T-cell (primary cell): ENCODE data around the gene TAS2R1. TPM values are rescaled to one million over a fixed set of nuclear protein-coding genes. Genes with fewer than 3 reads are reported as not detected.

Experiments
- ATAC-seq, 4 experiments: fragments of 200-7000 bp in 3 of 4; fragments of 150-1000 bp in 1 of 4; cut with Tn5 transposase; replicated peaks in 1 of 4; 1 replicate in 3 of 4; 2 replicates in 1 of 4; pipeline ENCODE4 v1.10.0; 2021; ENCODE audit warnings: moderate library complexity in 3 of 4, mild to moderate bottlenecking in 2 of 4, moderate number of reproducible peaks in 1 of 4
- CTCF ChIA-PET, 2 donors: fragments of 300-600 bp; sonication (Branson Sonifier 250); formaldehyde crosslinking; loops; one replicate each; lab custom pipeline; 2022; ENCODE audit warnings: antibody characterized with exemption in 2 of 2; lab: Charles Lee
- POLR2A ChIA-PET, 2 donors: fragments of 300-600 bp; sonication (Branson Sonifier 250); formaldehyde crosslinking; loops; one replicate each; lab custom pipeline; 2022; ENCODE audit warnings: antibody characterized with exemption in 2 of 2; lab: Charles Lee
- DNase-seq, 35 experiments: peaks; one replicate each; pipeline versions ENCODE4 v3.0.0 to v3.0.0-alpha.2; 2013 to 2023
- H3K27ac ChIP-seq: one replicate; pipeline ENCODE4 v1.5.1; 2013; ENCODE audit warnings: low read length
- H3K27me3 ChIP-seq, 2 experiments: replicated peaks in 1 of 2; 1 replicate in 1 of 2; 2 replicates in 1 of 2; pipeline versions ENCODE4 v1.6.1 to v1.7.0; 2013; ENCODE audit warnings: low read length in 1 of 2, mixed read lengths in 1 of 2; ENCODE audit not compliant: control insufficient read depth in 2 of 2, insufficient read depth in 2 of 2; ENCODE audit errors: extremely low read depth in 1 of 2
- H3K36me3 ChIP-seq, 2 donors: 1 replicate in 1 of 2; 2 replicates in 1 of 2; pipeline versions ENCODE4 v1.6.1 to v1.7.0; 2013; ENCODE audit warnings: low read length in 1 of 2; ENCODE audit not compliant: control insufficient read depth in 2 of 2, insufficient read depth in 1 of 2; ENCODE audit errors: extremely low read depth in 1 of 2
- H3K4me1 ChIP-seq, 2 experiments: 1 replicate in 1 of 2; 2 replicates in 1 of 2; pipeline versions ENCODE4 v1.6.1 to v1.7.0; 2013; ENCODE audit warnings: low read length in 2 of 2, mixed read lengths in 1 of 2; ENCODE audit not compliant: insufficient read depth in 2 of 2, control insufficient read depth in 1 of 2; ENCODE audit errors: extremely low read depth in 1 of 2
- H3K4me3 ChIP-seq, 2 donors: 1 replicate in 1 of 2; 2 replicates in 1 of 2; pipeline versions ENCODE4 v1.5.1 to v1.7.0; 2013; ENCODE audit warnings: mild to moderate bottlenecking in 2 of 2, low read length in 1 of 2, moderate library complexity in 1 of 2; ENCODE audit not compliant: control insufficient read depth in 1 of 2; ENCODE audit errors: extremely low read depth in 1 of 2
- H3K9me3 ChIP-seq: 2 replicates; pipeline ENCODE4 v1.7.0; 2013
- H3K27ac Mint-ChIP-seq, 2 donors: one replicate each; pipeline ENCODE4 v1.8.0; 2020 to 2021; ENCODE audit warnings: mild to moderate bottlenecking in 2 of 2, mixed read lengths in 2 of 2
- H3K27me3 Mint-ChIP-seq, 2 donors: one replicate each; pipeline ENCODE4 v1.8.0; 2021 to 2022; ENCODE audit warnings: mixed read lengths in 2 of 2
- H3K36me3 Mint-ChIP-seq: one replicate; pipeline ENCODE4 v1.8.0; 2021; ENCODE audit warnings: mixed read lengths
- H3K4me1 Mint-ChIP-seq, 3 donors: one replicate each; pipeline ENCODE4 v1.8.0; 2020 to 2022; ENCODE audit warnings: mixed read lengths in 3 of 3, mild to moderate bottlenecking in 1 of 3
- H3K4me3 Mint-ChIP-seq, 3 donors: one replicate each; pipeline ENCODE4 v1.8.0; 2020 to 2022; ENCODE audit warnings: mild to moderate bottlenecking in 3 of 3, mixed read lengths in 3 of 3, moderate library complexity in 3 of 3
- H3K9me3 Mint-ChIP-seq, 3 donors: one replicate each; pipeline ENCODE4 v1.8.0; 2020 to 2022; ENCODE audit warnings: mixed read lengths in 3 of 3
- WGBS: methylation state at CpG from one replicate; pipeline ENCODE4 v1.1.5; 2013; ENCODE audit warnings: missing lambda C conversion rate; ENCODE audit not compliant: insufficient coverage; 5-methylcytosine and 5-hydroxymethylcytosine counted together
- total RNA-seq, 35 experiments: library from RNA in 6 of 35; stranded (reverse) in 6 of 35; fragments of 120-200 nt in 1 of 35; gene quantifications; one replicate each; pipeline versions ENCODE4 v1.2.1 to v1.2.4 and lab custom pipeline; 2013 to 2026

Gene TAS2R1, protein sequence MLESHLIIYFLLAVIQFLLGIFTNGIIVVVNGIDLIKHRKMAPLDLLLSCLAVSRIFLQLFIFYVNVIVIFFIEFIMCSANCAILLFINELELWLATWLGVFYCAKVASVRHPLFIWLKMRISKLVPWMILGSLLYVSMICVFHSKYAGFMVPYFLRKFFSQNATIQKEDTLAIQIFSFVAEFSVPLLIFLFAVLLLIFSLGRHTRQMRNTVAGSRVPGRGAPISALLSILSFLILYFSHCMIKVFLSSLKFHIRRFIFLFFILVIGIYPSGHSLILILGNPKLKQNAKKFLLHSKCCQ
- not detected for total RNA-seq
- total RNA-seq (2013), result not detected
- total RNA-seq (lab: John Stamatoyannopoulos, UW), result 0 reads per million in 29 experiments

DNA sequence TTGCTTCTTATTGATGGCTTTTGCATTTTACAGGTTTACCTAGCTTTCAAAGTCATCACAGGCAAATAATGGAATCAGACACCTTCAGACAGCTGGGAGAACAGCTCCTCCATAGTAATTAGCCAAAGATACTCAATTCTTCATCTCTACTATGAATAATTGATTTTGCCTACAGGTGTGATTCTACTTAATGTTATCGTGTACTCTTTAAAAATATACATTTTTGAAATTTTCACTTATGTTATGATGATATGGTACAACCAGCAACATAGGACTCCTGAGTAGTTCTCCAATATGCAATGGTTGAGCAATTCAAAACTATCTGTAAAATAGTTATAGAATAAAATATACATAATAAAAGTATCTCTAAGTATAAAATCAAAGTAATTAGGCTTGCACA lies at the start of gene TAS2R1:
Gene TAS2R1 (minus strand): TSS at position 101 of the 400 bp plus-strand sequence. CDS start 319 bp downstream, outside the sequence.
- H3K4me1 ChIP-seq, result no peaks in the 10 kb centered on the region
- Mint-ChIP-seq H3K36me3 (no peaks in the 10 kb centered on the region), H3K27me3 (peaks cover 0 to 3% of the 10 kb centered on the region in 2 donors), H3K27ac (no peak within 1 kb of the TSS), H3K4me1 (no peaks in the 10 kb centered on the region), H3K4me3 (no peak within 1 kb of the TSS), H3K9me3 (peaks cover 10 to 24% (median 13%) of the 10 kb centered on the region in 3 donors)
- ChIA-PET POLR2A (no interaction called here), CTCF (no interaction called here)
- ATAC-seq (no peak), DNase-seq (no peak)
- H3K36me3 ChIP-seq, result no peaks in the 10 kb centered on the region
- H3K27me3 ChIP-seq, result no peaks in the 10 kb centered on the region
- no peak within 1 kb of the TSS for H3K27ac ChIP-seq
- H3K4me3 ChIP-seq, result no peak within 1 kb of the TSS
- H3K9me3 ChIP-seq, result no peaks in the 10 kb centered on the region
- no CpG with 5 or more reads among the region's 1 CpG for WGBS

DNA sequence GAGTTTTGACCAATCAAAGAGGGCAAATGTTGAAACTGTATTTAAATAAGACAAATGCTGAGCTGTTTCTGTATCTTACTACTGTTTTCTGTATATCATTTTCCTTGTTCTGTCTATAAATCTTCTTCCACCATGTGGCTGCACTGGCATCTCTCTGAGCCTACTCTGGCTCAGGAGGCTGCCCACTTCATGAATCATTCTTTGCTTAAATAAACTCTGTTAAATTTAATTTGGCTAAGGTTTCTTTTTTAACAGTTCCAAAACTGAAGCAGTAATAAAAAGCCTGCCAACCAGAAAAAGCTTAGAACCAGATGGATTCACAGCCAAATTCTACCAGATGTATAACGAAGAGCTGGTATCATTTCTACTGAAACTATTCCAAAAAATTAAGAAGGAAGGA lies 40.2 kb upstream of the TAS2R1 start:
- CTCF ChIA-PET, result no interaction called here
- Histone ChIP-seq H3K27me3 (no peaks in the 10 kb centered on the region), H3K27ac (no peak overlapping the region), H3K4me3 (no peak overlapping the region), H3K36me3 (no peaks in the 10 kb centered on the region), H3K4me1 (no peaks in the 10 kb centered on the region), H3K9me3 (no peaks in the 10 kb centered on the region)
- ATAC-seq, result no peak
- H3K36me3 Mint-ChIP-seq, result no peaks in the 10 kb centered on the region
- H3K4me1 Mint-ChIP-seq, result no peaks in the 10 kb centered on the region
- POLR2A ChIA-PET, result no interaction called here
- peaks cover 9 to 32% (median 10%) of the 10 kb centered on the region in 3 donors for H3K9me3 Mint-ChIP-seq
- H3K4me3 Mint-ChIP-seq, result no peak overlapping the region
- no CpG with 5 or more reads among the region's 1 CpG for WGBS
- DNase-seq, result no peak
- no peak overlapping the region for H3K27ac Mint-ChIP-seq
- H3K27me3 Mint-ChIP-seq, result peaks cover 2 to 5% of the 10 kb centered on the region in 2 donors

DNA sequence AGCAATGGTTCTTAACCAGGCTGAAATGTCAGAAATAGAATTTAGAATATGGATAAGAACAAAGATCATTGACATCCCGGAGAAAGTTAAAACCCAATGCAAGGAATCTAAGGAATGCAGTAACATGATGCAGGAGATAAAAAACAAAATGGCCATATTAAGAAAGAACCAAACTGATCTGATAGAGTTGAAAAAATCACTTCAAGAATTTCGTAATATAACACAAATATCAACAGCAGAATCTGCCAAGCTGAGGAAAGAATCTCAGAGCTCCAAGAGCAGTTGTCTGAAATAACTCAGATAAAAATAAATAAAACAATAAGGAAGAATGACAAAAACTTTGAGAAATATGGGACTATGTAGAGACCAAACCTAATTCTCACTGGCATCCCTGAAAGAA lies 37.8 kb upstream of the TAS2R1 start:
- ChIA-PET CTCF (no interaction called here), POLR2A (interaction anchor here in 1 of 2 donors (0.6 kb wide), 1 partner anchor 23 kb away, joined by 3 read pairs; no protein-coding TSS in a partner anchor)
- ATAC-seq (no peak), DNase-seq (no peak)
- H3K27ac Mint-ChIP-seq, result no peak overlapping the region
- Histone ChIP-seq H3K27me3 (no peaks in the 10 kb centered on the region), H3K4me3 (no peak overlapping the region), H3K4me1 (no peaks in the 10 kb centered on the region), H3K27ac (no peak overlapping the region), H3K9me3 (no peaks in the 10 kb centered on the region), H3K36me3 (no peaks in the 10 kb centered on the region)
- no peaks in the 10 kb centered on the region for H3K4me1 Mint-ChIP-seq
- no CpG with 5 or more reads among the region's 2 CpGs for WGBS
- no peaks in the 10 kb centered on the region for H3K36me3 Mint-ChIP-seq
- H3K27me3 Mint-ChIP-seq, result peaks cover 2 to 5% of the 10 kb centered on the region in 2 donors
- H3K9me3 Mint-ChIP-seq, result peaks cover 12 to 32% (median 13%) of the 10 kb centered on the region in 3 donors
- no peak overlapping the region for H3K4me3 Mint-ChIP-seq

DNA sequence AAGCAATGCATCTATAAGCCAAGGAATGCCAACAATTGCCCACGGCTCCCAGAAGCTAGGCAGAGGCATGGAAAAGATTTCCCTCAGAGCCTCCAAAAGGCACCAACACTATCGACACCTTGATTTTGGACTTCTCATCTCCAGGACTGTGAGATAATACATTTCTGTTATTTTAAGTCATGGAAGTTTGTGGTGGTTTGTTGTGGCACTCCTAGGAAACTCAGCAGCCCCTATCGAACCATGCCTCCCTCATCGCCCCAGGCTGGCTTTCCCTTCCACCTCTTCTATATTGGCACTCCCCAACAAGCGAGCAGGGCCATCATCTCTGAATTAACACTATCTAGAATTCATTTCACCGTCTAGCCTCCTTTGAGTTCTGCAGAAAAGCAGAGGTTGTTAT lies 33.7 kb upstream of the TAS2R1 start:
- no peaks in the 10 kb centered on the region for H3K36me3 Mint-ChIP-seq
- peaks cover 10 to 19% (median 17%) of the 10 kb centered on the region in 3 donors for H3K9me3 Mint-ChIP-seq
- no peak overlapping the region for H3K27ac ChIP-seq
- H3K4me1 Mint-ChIP-seq, result no peaks in the 10 kb centered on the region
- H3K4me1 ChIP-seq, result no peaks in the 10 kb centered on the region
- no peaks in the 10 kb centered on the region for H3K36me3 ChIP-seq
- POLR2A ChIA-PET, result no interaction called here
- ATAC-seq (no peak), DNase-seq (no peak)
- H3K27me3 ChIP-seq, result no peaks in the 10 kb centered on the region
- H3K27ac Mint-ChIP-seq, result no peak overlapping the region
- no peak overlapping the region for H3K4me3 Mint-ChIP-seq
- WGBS, result 70% methylated on average over 2 of the region's 6 CpGs
- H3K4me3 ChIP-seq, result no peak overlapping the region
- H3K27me3 Mint-ChIP-seq, result peaks cover 0 to 5% of the 10 kb centered on the region in 2 donors
- CTCF ChIA-PET, result no interaction called here
- no peaks in the 10 kb centered on the region for H3K9me3 ChIP-seq

DNA sequence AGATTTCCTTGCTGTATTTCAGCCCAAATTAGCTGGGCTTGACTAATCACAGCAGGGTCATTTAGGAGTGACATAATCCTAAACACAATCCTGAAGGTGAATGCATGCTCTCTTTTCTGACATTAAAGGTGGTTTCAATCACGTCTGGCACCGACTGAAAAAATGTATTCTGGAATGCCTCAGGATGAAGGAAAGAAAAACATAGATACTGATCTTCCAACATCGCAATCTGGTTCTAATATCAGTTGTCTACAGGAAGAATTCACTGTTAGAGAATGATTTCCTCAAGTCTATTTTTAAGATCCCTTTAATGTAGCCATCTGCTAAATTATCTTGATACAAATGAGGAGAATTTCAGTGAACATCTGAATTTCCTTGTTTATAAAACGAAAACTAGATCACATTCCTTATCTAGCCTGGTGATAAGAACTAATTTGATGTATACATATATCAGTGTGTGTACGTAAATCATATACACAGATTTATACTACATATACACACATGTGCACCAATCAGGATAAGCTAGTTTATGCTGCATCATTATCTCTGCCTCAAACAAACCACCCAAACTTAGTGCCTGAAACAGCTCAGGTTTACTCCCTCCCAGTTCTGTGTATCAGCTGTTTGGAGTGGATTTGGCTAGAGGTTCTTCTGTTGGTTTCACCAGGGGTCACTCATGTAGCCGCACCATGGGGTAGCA lies 31.3 kb upstream of the TAS2R1 start:
- Mint-ChIP-seq H3K4me3 (no peak overlapping the region), H3K27me3 (peaks cover 0 to 3% of the 10 kb centered on the region in 2 donors), H3K36me3 (no peaks in the 10 kb centered on the region), H3K4me1 (no peaks in the 10 kb centered on the region), H3K9me3 (peaks cover 8 to 16% (median 9%) of the 10 kb centered on the region in 3 donors), H3K27ac (no peak overlapping the region)
- no peak overlapping the region for H3K27ac ChIP-seq
- H3K36me3 ChIP-seq, result no peaks in the 10 kb centered on the region
- POLR2A ChIA-PET, result no interaction called here
- ATAC-seq (no peak), DNase-seq (no peak)
- no peaks in the 10 kb centered on the region for H3K4me1 ChIP-seq
- CTCF ChIA-PET, result no interaction called here
- no peaks in the 10 kb centered on the region for H3K9me3 ChIP-seq
- 80% methylated on average over 1 of the region's 6 CpGs for WGBS
- H3K27me3 ChIP-seq, result no peaks in the 10 kb centered on the region
- H3K4me3 ChIP-seq, result no peak overlapping the region

DNA sequence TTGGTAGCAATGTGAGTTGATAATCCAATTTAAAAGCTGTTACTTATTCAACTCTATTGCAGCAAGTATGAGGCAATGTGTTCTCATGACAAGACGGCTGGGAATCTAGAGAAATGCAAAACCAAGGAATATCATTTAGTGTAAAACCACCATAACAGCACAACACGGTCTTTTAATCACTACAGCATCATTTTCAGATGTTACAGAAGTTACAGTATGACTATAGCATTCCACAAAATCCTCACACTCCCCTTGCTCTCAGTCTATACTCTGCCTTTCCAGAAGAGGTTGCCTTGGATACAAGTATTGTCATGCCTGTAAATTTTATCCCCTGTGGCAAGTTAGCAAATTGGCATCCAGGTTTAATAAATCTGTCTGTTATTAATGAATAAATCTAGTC lies 28.6 kb upstream of the TAS2R1 start:
- Mint-ChIP-seq H3K36me3 (no peaks in the 10 kb centered on the region), H3K4me3 (no peak overlapping the region), H3K9me3 (peaks cover 4 to 7% (median 4%) of the 10 kb centered on the region in 3 donors), H3K27ac (no peak overlapping the region), H3K4me1 (no peaks in the 10 kb centered on the region), H3K27me3 (no peaks in the 10 kb centered on the region)
- Histone ChIP-seq H3K9me3 (no peaks in the 10 kb centered on the region), H3K4me1 (no peaks in the 10 kb centered on the region), H3K27me3 (no peaks in the 10 kb centered on the region), H3K36me3 (no peaks in the 10 kb centered on the region), H3K4me3 (no peak overlapping the region), H3K27ac (no peak overlapping the region)
- 69% methylated on average over 2 of the region's 2 CpGs for WGBS
- ChIA-PET CTCF (no interaction called here), POLR2A (no interaction called here)
- DNase-seq (no peak), ATAC-seq (no peak)
